RWPE2 (cell line): Measurements from ENCODE around the gene TTI1.
A peak's percentile ranks its signal among the peaks of the same experiment; 100 is the strongest.

ENCODE experiments used
- ATAC-seq: fragments of 200-7000 bp; cut with Tn5 transposase; 3 replicates; pipeline ENCODE4 v1.9.1; 2021; ENCODE audit warnings: low read depth
- DNase-seq: peaks from one replicate; pipeline ENCODE4 v3.0.0-alpha.2; 2020; ENCODE audit warnings: low spot score
- H3K27ac ChIP-seq: fragments of 450-650 bp; 2 replicates; pipeline ENCODE4 v1.5.1; 2017; ENCODE audit warnings: mild to moderate bottlenecking; ENCODE audit not compliant: poor library complexity, severe bottlenecking
- H3K27me3 ChIP-seq: fragments of 250-450 bp; sonication (Bioruptor Pico); 2 replicates; pipeline ENCODE4 v1.5.1; 2021; ENCODE audit warnings: mild to moderate bottlenecking, moderate library complexity; ENCODE audit not compliant: insufficient read depth, poor library complexity, severe bottlenecking
- H3K36me3 ChIP-seq: fragments of 250-450 bp; sonication (Bioruptor Pico); 2 replicates; pipeline ENCODE4 v1.5.1; 2020; ENCODE audit warnings: low read depth, mild to moderate bottlenecking, moderate library complexity
- H3K4me1 ChIP-seq: fragments of 250-450 bp; sonication (Bioruptor Pico); 2 replicates; pipeline ENCODE4 v1.5.1; 2021; ENCODE audit warnings: mild to moderate bottlenecking, moderate library complexity; ENCODE audit not compliant: insufficient read depth, poor library complexity, severe bottlenecking
- H3K4me3 ChIP-seq: fragments of 250-450 bp; sonication (Bioruptor Pico); 2 replicates; pipeline ENCODE4 v1.5.1; 2021; ENCODE audit warnings: mild to moderate bottlenecking, moderate library complexity; ENCODE audit not compliant: severe bottlenecking
- H3K9me3 ChIP-seq: fragments of 250-450 bp; sonication (Bioruptor Pico); 2 replicates; pipeline ENCODE4 v1.5.1; 2021; ENCODE audit warnings: mild to moderate bottlenecking, moderate library complexity; ENCODE audit not compliant: severe bottlenecking
- TF ChIP-seq, protein P1 (sequence below): fragments of 450-650 bp; IDR thresholded peaks from one replicate; pipeline ENCODE4 v1.5.1; 2017; ENCODE audit warnings: mild to moderate bottlenecking, moderate library complexity; ENCODE audit not compliant: poor library complexity, severe bottlenecking

TTI1 gene

DNA sequence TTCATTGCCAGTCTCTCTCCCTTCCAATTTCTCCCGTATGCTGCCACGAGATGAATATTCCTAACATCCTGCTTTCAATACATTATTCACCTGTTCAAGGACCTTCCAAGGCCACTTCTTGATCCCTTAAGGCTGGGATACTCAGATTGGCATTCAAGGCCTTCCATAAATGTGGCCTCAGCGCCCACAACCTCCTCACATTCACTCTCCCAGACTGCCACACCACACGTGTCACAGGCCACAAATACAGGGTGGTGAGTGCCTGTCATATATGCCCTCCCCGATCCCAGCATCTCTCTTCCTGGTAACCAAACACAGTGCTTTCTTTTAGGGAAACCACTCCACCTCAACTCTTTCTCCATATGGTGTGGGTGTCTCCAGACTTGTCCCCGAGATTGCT is 55.5 kb downstream of the TTI1 start:
- ATAC-seq (no peak; the same call in 2 of the 3 replicates), DNase-seq (peak; percentile 42)
- H3K27me3 ChIP-seq, result no peaks in the 10 kb centered on the region
- H3K4me3 ChIP-seq, result no peak overlapping the region
- no peak overlapping the region for H3K27ac ChIP-seq
- H3K9me3 ChIP-seq, result no peaks in the 10 kb centered on the region
- TF ChIP-seq, protein P1, sequence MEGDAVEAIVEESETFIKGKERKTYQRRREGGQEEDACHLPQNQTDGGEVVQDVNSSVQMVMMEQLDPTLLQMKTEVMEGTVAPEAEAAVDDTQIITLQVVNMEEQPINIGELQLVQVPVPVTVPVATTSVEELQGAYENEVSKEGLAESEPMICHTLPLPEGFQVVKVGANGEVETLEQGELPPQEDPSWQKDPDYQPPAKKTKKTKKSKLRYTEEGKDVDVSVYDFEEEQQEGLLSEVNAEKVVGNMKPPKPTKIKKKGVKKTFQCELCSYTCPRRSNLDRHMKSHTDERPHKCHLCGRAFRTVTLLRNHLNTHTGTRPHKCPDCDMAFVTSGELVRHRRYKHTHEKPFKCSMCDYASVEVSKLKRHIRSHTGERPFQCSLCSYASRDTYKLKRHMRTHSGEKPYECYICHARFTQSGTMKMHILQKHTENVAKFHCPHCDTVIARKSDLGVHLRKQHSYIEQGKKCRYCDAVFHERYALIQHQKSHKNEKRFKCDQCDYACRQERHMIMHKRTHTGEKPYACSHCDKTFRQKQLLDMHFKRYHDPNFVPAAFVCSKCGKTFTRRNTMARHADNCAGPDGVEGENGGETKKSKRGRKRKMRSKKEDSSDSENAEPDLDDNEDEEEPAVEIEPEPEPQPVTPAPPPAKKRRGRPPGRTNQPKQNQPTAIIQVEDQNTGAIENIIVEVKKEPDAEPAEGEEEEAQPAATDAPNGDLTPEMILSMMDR, result no peak
- peaks cover 12% of the 10 kb centered on the region for H3K36me3 ChIP-seq
- H3K4me1 ChIP-seq, result no peaks in the 10 kb centered on the region

DNA sequence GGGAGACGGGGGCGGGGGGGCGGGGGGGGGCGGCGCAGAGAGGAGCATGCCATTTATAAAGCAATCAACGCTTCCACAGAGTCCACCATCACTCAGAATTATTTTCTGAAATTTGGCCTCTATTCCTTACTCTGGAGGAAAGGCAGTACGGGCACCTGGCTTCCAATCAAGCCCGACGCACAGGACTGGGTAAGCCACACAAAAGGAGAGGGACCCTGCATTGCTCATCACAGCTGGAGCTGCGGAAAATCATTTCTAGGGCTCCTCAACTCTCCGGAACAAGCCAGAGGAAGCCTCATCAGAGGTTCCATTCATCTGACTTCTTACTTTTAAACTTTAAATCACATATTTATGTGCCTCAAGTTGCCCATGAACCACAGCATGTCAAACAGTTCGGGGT is 55.9 kb downstream of the TTI1 start:
- peak; percentile 45 for DNase-seq
- H3K4me1 ChIP-seq, result no peaks in the 10 kb centered on the region
- no peak overlapping the region for H3K27ac ChIP-seq
- TF ChIP-seq, protein P1, result no peak
- H3K4me3 ChIP-seq, result no peak overlapping the region
- H3K9me3 ChIP-seq, result no peaks in the 10 kb centered on the region
- H3K36me3 ChIP-seq, result peaks cover 8% of the 10 kb centered on the region
- no peaks in the 10 kb centered on the region for H3K27me3 ChIP-seq
- ATAC-seq, result no peak

DNA sequence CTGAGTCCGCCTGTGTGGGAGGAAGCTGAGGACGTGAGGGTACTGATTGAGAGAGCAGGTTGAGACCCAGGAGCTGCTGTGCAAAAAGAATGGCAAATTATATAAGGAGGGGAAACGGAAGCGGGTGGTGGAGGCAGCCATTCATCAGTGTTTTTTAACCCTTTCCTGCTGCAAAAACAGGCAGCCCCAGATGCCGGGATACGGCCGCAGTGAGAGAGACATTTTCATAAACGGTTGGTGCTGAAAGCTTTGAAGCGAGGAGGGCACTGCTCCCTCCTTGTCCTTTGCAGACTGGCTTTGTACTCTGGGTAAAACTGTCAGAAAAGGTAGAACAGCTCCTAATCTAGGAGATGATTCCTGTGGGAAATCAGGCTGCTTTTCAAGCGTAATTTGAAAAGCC is 56.4 kb downstream of the TTI1 start:
- TF ChIP-seq, protein P1, result no peak
- no peak for ATAC-seq
- Histone ChIP-seq H3K27ac (no peak overlapping the region), H3K36me3 (0 out of 2 replicates have a peak, but pooled peaks cover 3% of the 10 kb centered on the region), H3K27me3 (no peaks in the 10 kb centered on the region), H3K4me1 (no peaks in the 10 kb centered on the region), H3K9me3 (no peaks in the 10 kb centered on the region), H3K4me3 (no peak overlapping the region)
- peak; percentile 56 for DNase-seq

DNA sequence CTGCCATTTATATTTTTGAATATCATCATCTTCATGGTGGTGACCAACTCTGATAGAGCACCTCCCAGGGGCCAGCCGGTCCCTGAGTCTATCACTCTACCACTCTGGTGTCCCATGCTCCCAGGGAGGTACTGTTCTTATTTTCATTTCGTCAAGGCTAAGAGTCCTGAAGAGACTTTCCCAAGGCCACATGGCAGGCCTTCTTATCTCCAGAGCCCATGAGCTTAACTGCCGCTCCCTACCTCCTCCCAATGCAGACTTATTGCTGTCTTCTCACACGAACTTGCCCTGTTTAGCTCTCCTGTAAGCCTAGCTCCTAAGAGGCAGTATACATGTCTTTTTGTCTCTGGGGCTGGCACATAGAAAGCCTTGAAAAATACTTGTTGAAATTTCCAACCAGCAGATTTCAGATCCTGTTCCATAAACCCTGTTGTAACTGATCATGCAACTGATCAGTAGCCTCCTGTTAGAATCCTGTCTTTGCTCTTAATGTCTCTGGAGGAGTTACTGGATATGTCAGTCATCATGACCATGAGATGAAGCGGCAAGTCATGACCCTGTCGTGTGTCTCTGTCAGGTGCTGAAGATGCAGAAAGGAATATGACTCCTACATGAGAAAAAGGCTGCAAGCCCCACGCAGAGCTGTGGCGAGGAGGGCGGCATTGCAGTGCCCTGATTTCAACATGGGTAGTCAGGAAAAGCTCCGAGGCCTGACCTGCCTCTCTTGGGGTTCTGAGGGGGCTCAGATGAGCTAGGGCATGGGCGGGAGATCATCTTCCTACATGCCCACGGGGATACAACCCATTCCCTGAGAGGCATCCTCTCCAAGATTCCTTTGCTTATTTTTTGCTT is 60.0 kb downstream of the TTI1 start:
- no peaks in the 10 kb centered on the region for H3K27me3 ChIP-seq
- no peak overlapping the region for H3K27ac ChIP-seq
- DNase-seq, result peak; percentile 55
- no peak overlapping the region for H3K4me3 ChIP-seq
- peaks cover 3% of the 10 kb centered on the region for H3K4me1 ChIP-seq
- ATAC-seq, result no peak
- TF ChIP-seq, protein P1, result no peak
- H3K9me3 ChIP-seq, result peaks cover 2% of the 10 kb centered on the region
- H3K36me3 ChIP-seq, result no peaks in the 10 kb centered on the region
